GM21526 (cell line): Measurements from ENCODE around the gene PSD.
"Not testable (repeated sequence)": the region's sequence is repeated elsewhere in the genome, so short reads cannot be mapped to it uniquely, and the experiment has no call there.

ENCODE experiments used
- ATAC-seq: cut with Tn5 transposase; IDR thresholded peaks from one replicate; pipeline ENCODE4 v1.9.1; 2021; ENCODE audit warnings: moderate library complexity; ENCODE audit not compliant: unreplicated experiment, low FRiP score

Gene PSD

DNA sequence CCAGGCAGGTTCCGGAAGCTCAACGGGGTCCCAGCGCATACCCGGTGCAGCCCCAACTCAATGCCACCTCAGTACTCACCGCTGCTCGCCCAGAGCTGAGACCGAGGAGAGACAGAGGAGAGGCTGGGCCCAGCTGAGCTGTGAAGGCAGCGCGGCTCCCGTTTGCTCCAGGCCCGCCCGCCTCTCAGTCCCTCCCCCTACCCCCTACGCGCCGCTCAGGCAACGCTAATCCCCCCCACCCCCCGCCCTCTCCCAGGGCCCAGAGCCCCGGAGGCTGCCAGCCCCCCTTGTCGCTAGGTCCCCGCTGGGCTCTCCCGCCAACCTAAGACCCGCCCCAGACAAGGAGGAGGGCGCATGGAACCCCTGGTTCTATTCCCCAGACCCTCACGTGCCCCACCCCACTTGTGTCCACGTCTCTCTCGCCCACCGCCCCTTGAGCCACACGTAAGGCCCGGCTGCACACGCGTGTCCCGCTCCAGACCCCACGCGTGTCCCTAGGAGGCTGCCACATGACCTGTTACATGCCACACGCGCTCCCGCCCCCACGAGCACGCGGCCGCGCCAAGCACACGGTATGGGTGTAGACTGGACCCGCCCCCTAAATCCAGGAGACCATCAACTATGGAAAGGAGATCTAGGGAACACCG, at the start of gene PSD:
Gene PSD (minus strand): TSS at position 164 of the 647 bp plus-strand sequence. CDS start 1,747 bp downstream, outside the sequence.
- no peak for ATAC-seq

DNA sequence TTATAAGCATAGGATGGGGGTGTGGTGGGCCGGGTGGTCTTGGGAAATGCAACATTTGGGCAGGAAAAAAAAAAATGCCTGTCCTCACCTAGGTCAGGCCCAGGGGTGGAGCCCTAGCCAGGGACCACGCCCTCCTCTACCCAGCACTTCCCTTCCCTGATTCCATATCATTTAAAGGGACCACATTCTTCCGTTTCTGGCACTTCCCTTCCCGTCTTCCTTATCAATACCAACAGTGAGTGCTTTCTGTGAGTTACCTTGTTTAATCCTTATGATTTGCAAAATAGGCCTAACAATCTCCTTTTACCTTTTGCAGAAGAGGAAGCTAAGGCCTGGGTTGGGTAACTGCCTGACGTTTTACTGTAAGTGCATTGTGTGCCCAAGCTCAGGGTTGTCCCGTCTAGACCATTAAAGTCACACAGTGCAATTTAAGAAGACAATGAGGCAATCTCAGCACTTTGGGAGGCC, 49.4 kb upstream of the PSD start:
- no peak for ATAC-seq

DNA sequence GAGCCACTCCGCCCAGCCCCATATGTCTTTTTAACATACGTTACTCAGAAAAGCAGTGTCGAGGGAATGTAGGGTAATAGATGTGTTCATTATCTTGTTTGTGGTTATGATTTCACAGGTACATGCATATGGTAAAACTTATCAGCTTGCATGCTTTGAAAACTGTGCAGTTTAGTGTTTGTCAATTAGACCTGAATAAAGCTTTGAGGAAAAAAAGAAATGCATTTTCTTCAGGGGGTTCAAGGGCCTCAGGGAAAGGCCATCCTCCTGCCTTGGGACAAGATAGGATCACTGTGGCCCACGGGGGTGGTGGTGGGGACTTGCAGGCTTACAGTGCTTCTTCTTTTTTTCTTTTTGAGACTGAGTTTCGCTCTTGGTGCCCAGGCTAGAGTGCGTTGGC, 48.7 kb upstream of the PSD start:
- no peak for ATAC-seq

DNA sequence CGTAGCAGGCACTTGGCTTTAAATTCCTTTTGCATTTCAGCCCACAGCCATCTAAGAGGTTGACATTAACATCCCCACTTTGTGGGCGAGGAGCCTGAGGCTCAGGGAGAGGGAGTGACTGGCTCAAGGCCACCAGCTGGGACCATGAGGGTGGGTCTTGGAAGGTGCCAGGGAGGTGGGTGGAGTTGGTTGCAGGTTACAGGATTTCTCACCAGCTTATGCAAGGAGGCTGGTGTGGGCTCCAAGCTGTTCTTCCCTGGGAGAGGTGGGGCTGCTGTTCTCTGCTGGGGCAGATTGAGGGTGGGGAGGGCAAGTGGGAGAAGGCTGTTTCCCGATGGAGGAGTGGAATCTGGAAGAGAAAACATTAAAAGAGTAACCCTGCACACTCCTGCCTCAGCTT, 46.9 kb upstream of the PSD start:
- ATAC-seq: no peak

DNA sequence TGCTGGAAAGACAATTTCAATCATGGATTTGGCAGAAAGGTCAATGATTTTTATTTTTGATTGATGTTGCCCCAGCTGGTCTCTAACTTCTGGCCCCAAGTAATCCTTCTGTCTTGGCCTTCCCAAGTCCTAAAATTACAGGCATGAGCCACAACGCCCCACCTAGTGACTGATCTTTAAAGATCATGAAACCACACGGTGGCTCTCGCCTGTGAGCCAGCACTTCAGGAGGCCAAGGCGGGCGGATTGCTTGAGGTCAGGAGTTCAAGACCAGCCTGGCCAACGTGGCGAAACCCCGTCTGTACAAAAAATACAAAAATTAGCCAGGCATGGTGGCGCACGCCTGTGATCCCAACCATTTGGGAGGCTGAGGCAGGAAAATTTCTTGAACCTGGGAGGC, 45.4 kb upstream of the PSD start:
- ATAC-seq: no peak

DNA sequence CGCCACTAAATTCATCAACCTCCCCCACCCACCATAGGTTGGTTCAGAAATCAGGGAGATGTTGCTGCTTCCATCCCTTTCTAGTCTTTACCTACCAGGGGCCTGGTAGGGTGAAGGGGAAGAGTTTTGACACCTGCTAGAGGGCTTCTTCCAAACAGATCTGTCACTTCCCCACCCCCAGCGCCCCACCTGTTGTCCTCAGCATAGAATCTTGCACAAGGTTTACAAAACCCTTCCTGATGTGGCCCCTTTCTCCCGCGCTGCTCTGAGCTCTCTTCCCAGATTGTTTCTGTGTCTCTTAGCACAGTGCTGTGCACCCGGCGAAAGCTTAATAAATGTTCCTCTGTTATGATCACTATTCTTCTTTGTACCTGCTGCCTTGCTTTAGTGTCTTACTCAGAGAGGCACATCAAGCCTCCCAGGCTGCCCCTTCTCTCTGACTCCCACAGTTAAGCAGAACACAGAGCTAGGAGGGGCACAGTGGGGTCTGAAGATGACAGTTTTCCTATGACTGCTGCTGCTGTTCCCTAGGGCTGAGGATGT, 44.0 kb upstream of the PSD start:
- no peak for ATAC-seq

DNA sequence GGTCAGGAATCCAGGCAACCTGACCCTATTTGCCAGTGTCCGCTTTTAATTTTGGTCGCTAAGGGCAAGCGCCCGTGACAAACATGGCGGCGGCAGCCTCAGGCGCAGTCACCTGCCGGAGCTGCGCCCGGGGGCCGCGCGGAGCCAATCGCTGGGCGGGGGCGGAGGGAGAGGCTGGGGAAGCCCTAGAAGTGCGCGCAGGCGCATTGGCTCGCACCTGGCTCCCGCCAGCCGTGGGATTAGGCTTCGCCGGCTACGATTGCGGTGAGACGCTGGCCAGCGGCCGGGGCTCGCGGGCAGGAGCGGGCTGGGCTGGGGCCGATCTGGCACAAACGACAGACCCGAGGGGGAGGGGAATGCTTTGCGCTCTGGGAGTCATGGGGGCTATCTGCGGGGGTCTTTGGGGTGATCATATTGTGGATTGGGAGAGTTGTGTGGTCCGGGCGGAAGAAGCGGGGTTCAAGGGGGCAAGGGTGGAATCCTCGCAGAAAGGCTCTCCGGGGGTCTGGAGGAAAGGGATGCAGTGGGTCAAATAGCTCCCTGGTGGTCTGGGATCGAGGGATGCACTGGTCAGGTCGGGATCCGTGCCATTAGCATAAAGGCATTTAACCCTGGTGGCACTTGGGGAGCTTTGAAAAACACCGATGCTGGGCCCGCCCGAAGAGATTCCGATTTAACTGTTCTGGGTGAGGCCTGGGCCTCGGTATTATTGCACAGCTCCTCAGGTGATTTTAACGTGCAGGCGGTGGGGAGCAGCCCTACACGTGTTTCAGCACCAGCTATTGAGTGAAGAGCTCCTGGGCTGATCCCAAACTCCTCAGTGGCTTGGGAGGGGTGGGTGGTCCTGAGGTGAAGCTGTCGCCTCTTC, 42.8 kb upstream of the PSD start:
- ATAC-seq: peak; percentile 66

DNA sequence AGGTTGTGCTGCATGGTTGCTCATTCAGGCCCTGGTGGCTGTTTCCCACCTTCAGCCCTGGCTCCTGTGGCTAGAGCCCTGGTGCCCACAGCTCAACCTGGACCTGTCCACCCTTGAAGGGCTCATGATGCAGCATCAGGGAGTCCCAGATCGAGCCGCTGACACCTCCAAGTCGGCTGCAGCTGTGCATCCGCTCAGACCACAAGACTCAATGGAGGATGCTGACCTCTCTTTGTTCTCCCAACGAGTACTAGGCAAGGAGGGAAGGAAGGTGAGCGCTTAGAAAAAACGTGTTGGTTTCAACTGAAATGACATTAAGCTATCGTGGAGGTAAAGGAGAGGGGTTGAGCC, 42.2 kb upstream of the PSD start:
- peak; percentile 28 for ATAC-seq

DNA sequence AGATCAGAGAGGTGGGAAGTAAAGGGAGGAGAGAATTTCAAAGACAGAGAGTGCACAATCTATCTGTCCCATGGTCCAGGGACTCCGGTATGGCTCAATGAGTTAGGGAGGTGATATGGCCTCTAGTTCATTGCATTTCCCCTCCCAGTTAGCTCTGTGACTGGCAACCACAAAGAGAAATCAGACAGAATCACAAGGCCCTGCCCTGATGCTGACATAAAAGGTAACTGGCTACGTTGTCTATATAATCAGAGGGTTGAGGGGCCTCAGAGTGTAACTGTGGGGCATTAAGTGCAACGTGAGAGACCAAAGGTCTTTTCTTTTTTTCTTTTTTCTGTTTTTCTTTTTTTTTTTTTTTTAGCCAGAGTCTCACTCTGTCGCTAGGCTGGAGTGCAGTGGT, 40.1 kb upstream of the PSD start:
- ATAC-seq: no peak

DNA sequence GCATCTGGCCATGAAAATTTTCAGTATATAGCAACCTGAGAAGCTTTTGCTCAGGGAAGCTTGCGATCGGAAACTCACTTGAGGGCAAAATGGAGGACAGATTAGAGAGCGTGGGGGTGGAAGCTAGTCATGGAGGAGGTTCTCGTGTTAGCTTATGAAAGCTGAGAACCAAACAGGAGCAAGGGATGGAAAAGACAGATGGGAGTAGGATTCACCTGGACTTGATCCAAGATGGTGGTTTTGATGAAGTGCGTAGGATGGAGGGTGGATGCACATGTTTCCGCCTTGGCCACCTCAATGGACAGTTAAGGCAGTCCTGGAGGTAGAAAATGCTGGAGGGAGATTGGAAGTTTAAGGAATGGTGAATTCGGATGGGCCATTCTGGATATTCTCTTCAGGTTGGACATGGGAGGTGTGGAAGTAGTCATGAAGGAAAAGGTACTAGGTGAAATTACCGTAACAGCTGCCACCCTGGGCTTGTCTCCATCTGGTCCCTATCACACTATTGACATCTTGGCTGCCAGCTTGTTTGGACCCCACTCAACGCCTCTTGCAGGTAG, 39.1 kb upstream of the PSD start:
- ATAC-seq: no peak

DNA sequence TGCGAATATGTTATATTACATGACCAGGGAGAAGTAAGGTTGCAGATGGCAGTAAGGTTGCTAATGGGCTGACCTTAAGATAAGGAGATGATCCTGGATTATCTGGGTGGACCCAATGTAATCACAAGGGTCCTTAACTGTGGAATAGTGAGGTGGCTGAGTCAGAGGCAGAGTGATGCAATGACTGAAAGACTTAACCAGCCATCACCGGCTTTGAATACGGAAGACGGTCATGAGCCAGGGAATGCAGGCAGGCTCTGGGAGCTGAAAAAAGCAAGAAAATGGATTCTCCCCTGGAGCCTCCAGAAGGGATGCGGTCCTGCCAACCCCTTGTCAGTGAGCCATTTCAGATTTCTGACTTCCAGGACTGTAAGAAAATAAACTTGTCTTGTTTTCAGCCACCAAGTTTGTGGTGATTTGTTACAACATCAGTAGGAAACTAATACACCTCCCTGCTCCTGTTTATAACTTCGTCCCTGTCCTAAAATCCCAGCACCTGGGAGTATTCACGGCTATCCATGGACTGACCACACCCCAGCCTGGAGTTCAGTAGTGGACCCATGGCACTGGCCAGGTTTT, 37.4 kb upstream of the PSD start:
- ATAC-seq: no peak

DNA sequence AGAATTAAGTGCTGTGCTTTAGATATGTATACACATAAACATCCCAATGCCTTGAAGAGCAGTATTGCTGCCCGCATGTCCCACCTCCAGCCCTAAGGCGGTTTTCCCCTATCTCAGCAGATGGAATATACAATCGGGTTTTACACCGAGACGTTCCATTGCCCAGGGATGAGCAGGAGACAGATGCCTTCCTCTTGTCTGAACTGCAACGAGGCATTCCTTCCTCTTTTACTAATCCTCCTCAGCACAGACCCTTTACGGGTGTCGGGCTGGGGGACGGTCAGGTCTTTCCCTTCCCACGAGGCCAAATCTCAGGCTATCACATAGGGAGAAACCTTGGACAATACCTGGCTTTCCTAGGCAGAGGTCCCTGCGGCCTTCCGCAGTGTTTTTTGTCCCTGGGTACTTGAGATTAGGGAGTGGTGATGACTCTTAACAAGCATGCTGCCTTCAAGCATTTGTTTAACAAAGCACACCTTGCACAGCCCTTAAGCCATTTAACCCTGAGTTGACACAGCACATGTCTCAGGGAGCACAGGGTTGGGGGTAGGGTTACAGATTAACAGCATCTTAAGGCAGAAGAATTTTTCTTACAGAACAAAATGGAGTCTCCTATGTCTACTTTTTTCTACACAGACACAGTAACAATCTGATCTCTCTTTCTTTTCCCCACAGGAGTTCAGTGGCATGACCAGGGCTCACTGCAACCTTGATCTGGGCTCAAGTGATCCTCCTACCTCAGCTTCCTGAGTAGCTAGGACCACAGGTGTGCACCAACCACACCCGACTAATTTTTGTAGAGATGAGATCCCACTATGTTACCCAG, 36.3 kb upstream of the PSD start:
- ATAC-seq: not testable (repeated sequence)

DNA sequence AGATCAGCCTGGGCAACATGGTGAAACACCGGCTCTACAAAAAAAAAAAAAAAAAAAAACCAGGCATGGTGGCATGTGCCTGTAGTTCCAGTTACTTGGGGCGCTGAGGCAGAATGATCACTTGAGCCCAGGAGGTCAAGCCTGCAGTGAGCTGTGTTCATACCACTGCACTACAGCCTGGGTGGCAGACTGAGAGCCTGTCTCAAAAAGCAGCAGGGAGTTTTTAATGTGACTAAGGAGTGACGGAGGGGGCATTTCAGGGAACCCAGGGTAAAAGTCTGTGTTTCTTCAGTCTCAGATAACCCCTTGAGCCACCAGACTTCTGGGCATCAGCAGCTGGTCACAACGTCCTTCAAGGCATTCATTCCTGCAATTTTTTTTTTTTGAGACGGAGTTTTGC, 34.9 kb upstream of the PSD start:
- no peak for ATAC-seq

DNA sequence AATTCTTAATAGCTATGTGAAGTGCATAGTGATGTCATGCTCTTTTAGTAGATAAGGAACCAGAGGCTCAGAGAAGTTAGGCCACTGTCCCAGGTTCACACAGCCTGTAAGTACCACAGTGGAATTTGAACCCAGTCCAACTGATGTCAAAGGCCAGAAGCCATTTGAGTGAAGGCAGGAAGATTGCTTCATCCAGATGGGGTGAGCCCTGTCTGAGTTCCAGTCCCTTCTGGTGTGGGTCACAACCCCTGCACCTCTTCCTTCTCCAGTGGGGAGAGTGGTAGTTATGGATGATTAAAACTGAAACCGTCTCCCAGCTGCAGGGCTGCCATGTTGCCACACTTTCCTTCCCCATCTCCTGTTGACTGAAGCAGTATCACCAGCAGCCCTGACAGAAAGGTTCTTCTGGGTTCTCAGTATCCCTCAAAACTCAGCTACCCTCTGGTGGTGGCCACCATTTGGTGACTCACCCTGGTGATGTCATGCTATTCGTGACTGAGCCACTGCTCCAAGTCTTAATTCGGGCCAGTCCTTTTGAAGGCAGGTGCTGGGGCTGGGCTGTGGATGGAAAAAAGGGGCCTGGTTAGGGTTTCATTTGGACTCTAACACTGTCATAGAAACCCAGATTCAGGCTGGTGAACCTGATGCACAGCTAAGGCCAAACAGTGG, 34.2 kb upstream of the PSD start:
- no peak for ATAC-seq

DNA sequence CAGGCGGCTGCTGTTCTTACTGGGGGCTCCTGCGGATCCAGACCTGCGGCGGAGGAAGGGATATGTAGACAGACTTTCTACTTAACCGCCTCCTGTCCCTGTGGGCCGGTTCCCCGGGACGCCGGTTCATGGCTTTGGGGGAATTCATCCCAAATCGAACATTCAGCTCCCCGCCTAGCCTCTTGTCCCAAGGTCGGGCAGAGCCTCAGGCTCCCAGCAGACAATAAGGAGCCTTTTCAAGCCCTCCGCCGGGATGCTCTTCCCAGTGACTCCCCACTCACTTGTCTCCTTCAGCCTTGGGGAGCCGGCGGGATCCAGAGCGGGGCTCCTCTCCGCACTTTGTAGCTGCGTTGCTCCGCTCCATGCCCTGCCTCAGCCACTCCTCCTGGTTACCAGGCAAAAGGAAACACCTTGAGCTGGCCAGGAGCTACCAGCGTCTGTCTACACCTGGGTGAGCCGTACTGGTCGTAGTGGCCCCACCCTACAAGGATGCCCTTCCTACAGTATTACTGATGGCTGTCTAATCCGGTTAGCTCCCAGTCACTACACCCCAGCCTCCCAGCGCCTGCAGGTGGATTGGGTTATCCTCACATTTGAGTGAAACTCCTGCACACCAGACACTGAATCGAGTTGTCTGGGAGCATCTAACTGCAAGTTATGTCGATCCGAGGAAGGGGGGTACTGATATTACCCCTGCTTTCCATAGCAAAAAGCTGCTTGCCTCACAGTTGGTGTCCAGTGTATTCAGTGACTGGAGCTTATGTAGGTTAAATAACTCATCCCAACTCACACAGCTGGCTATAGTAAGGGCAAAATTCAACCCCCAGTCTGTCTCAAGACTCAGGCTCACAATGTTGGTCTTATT, 32.8 kb upstream of the PSD start, which contains the start of gene C10orf95:
Gene C10orf95 (minus strand): TSS at position 439 of the 865 bp plus-strand sequence. CDS start 450 bp downstream, outside the sequence.
- ATAC-seq: no peak

DNA sequence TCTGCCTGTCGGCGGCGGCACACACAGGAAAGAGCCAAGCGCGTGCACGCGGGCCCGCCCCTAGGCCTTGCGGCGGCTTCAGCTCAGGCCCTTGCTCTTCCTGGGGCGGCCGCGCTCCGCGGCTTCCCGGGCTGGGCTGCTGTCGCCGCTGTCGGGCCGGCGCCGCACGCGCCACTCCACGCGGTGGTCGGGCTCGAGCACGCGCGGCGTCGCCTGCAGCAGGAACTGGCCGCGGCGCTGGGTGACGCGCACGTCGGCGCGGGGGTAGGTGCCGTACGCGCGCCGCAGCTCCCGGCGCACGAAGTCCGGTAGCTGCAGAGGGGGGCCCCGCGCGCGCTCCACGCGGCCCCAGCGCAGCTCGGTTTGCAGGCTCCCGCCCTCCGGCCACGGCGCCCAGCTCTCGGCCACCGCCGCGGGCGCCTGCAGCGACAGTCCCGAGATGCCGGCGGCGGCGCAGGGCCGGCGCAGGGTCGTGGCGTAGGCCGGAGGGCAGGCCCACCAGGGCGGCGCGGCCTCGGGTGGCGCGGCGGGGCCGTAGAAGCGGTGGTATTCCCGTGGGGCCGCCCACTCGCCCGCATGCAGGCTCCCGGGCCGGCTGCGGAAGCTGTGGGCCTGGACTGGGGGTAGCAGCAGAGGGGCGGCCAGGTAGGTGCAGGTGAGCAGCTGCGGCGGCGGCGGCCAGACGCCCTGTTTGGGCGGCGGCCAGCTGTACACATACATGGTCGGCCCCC, 32.0 kb upstream of the PSD start:
- peak; percentile 66 for ATAC-seq

DNA sequence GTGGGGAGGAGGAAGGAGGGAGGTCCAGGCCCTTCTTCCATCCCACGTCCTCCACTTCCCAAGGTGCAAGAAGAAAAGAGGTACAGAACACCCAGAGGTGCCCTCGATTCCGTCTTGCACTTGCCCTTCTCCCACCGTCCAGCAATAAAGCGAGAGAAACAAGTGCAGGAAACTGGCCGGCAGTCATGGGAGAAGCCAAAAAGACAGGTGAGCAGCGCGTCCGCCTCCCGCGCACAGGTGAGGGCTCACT, 31.5 kb upstream of the PSD start:
- no peak for ATAC-seq
